OCI-LY3 (cell line): Measurements from ENCODE around the gene SPDEF.

Experiments
- CTCF ChIP-seq: fragments of 200-600, 300-600 bp; sonication (generic); IDR thresholded peaks from 2 replicates; pipeline ENCODE4 v1.5.1; 2014; ENCODE audit warnings: antibody characterized with exemption, low read length, low read depth
- EZH2phosphoT487 ChIP-seq: fragments of 200-600 bp; shearing (Covaris generic); IDR thresholded peaks from 2 replicates; pipeline ENCODE4 v1.6.1; 2018; ENCODE audit warnings: antibody characterized with exemption, mixed run types, low read depth

- TF ChIP-seq CTCF (no peak), EZH2phosphoT487 (no peak)
These were observed 42.6 kb upstream of the SPDEF start for GRCh38 chr6:34598712-34599111.
